ENCODE results near the gene RASD2.
"Not testable (repeated sequence)": the region's sequence is repeated elsewhere in the genome, so short reads cannot be mapped to it uniquely, and the experiment has no call there.

The RASD2 gene

DNA sequence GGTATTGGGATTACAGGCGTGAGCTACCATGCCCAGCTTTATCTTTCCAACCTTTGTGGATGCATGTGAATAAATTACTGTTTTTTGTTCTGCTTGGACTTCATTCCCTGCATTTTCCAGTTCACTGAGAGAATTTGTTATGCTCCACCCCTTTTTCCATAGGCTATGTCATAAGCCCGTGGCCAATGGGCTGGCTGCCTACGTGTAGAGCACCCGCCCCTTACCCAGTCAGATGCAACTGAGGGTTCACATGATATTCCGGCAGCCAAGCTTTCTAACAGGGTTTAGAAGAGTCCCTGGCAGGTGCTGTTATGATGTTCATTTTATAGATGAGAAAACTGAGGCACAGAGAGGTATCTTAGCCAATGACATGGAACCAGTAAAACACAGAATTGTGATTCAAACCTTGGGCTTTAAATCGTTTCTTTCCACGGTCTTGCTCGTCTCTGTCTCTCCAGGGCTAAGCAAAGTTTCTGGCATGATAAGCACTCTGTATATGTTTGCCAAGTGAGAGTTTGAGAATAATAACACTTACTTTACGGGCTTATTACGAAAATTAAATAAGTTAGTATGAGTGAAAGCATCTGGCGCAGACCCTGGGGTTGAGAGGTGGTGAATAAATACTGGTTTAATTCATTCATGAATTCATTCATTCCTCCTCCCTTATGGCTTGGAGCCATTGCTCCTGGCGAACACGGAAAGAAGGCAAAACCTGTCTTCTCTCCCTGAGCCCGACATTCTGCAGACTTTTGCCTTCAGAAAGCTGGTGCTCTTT is 42.4 kb upstream of the RASD2 start:
- no peak for TF ChIP-seq POLR2A (IDR thresholded peaks at IDR 0.05; ENCODE audit: extremely low read depth, insufficient read length)
- TF ChIP-seq, protein P1, sequence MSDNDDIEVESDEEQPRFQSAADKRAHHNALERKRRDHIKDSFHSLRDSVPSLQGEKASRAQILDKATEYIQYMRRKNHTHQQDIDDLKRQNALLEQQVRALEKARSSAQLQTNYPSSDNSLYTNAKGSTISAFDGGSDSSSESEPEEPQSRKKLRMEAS (IDR thresholded peaks at IDR 0.05; ENCODE audit: low read depth, low read length), result no peak
- no peak for TF ChIP-seq MYC (IDR thresholded peaks at IDR 0.05; ENCODE audit: low read depth, low read length)
- no peak for TF ChIP-seq CTCF (IDR thresholded peaks at IDR 0.05; ENCODE audit: low read depth, low read length)
- DNase-seq (ENCODE audit: low read depth), result no peak
- H3K4me3 ChIP-seq (ENCODE audit: low read depth, low read length), result no peak overlapping the region

DNA sequence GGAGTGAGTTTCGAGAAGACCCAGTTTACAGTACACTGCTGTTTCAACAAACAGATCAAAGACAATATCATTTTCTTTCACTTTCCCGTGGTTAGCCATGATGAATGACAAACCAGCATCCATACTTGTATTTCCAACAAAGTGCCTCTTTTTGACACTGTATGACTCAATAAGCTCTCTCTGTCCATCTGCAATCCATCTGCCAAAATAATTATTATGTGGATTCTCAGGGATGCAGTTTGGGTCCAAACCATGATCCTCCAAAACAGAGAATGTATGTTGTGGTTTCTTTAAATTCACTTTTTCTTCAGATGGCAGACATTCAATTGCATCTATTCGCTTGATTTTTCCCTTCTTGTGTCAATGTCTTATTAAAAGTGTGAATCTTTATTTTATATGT is 37.8 kb upstream of the RASD2 start:
- no peak for TF ChIP-seq POLR2A (IDR thresholded peaks at IDR 0.05; ENCODE audit: extremely low read depth, insufficient read length)
- TF ChIP-seq CTCF (IDR thresholded peaks at IDR 0.05; ENCODE audit: low read depth, low read length), result no peak
- no peak for TF ChIP-seq MYC (IDR thresholded peaks at IDR 0.05; ENCODE audit: low read depth, low read length)

GRCh38 chr22:35505399-35506258 is 35.0 kb upstream of the RASD2 start:
- DNase-seq (ENCODE audit: low read depth), result no peak
- TF ChIP-seq POLR2A (IDR thresholded peaks at IDR 0.05; ENCODE audit: extremely low read depth, insufficient read length), result no peak
- TF ChIP-seq CTCF (IDR thresholded peaks at IDR 0.05; ENCODE audit: low read depth, low read length), result no peak
- TF ChIP-seq, protein P1 (IDR thresholded peaks at IDR 0.05; ENCODE audit: low read depth, low read length), result no peak
- no peak for TF ChIP-seq MYC (IDR thresholded peaks at IDR 0.05; ENCODE audit: low read depth, low read length)
- no peak overlapping the region for H3K4me3 ChIP-seq (ENCODE audit: low read depth, low read length)

More for the DNA sequence above, 37.8 kb upstream of the RASD2 start:
- no peak for DNase-seq (ENCODE audit: low read depth)
- H3K4me3 ChIP-seq (ENCODE audit: low read depth, low read length), result no peak overlapping the region

DNA sequence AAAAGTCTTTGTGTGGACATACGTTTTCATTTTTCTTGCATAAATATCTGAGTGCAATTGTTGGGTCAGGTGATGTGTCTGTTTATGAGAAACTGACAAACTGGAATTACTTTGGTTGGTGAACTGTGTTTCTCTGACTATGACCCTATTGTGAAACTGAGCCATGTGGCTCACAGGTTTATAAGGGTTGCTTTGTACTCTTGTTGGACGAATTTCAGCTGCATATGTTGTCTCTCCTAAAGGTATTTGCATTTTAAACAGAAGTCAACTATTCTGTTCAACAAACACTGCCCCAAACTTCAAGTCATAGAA is 34.4 kb upstream of the RASD2 start:
- no peak overlapping the region for H3K4me3 ChIP-seq (ENCODE audit: low read depth, low read length)
- TF ChIP-seq CTCF (IDR thresholded peaks at IDR 0.05; ENCODE audit: low read depth, low read length) (no peak), MYC (IDR thresholded peaks at IDR 0.05; ENCODE audit: low read depth, low read length) (no peak)
- DNase-seq (ENCODE audit: low read depth), result no peak

GRCh38 chr22:35507851-35508250 is 32.8 kb upstream of the RASD2 start:
- not testable (repeated sequence) for H3K4me3 ChIP-seq (ENCODE audit: low read depth, low read length); DNase-seq (ENCODE audit: low read depth)

GRCh38 chr22:35509451-35509850 is 31.2 kb upstream of the RASD2 start:
- DNase-seq (ENCODE audit: low read depth), result no peak
- TF ChIP-seq CTCF (IDR thresholded peaks at IDR 0.05; ENCODE audit: low read depth, low read length) (no peak), MYC (IDR thresholded peaks at IDR 0.05; ENCODE audit: low read depth, low read length) (no peak), POLR2A (IDR thresholded peaks at IDR 0.05; ENCODE audit: extremely low read depth, insufficient read length) (no peak)
- TF ChIP-seq, protein P1 (IDR thresholded peaks at IDR 0.05; ENCODE audit: low read depth, low read length), result no peak
- no peak overlapping the region for H3K4me3 ChIP-seq (ENCODE audit: low read depth, low read length)

Measured in NB4 (cell line).